ENCODE results near the gene PLXNA4. TPM values are rescaled to one million over a fixed set of nuclear protein-coding genes. Genes with fewer than 3 reads are reported as not detected.
A peak's percentile ranks its signal among the peaks of the same experiment; 100 is the strongest.

PLXNA4 gene
- total RNA-seq, 2 donors from 2014 or later, result 24.0 to 42.7 TPM

DNA sequence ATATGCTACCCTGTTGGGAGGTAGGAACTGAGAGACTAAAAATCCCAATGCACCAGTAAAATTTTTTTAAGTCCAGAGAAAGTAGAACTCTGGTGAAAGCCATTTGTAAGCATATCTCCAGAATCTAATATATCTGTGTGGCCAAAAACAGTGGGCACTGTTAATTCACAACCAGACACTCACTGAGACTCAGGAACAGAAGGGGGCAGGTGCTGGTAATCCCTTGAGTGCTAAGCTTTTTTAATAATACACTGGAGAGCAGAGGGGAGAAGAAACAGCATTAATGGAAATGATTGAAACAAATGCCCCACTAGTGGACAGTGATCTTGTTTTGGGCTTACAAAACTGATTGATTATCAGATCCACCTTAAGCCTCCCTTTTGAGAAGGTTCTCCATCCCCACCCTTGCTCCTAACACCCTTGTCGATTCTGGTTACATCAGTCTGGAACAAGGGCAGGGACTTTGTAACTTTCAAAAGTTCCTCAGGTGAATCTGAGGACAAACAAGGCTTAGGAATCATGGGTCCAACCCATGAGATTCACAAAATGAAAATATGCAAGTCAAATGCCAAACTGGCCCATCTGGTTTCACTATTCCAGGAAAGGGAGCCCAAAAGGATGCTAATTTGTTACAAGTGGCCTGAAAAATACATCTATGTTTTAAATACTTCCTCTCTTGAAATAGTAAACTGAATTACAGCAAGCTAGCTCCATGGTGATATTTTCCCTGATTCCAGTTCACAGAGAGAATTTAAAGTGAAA lies 29.7 kb downstream of the PLXNA4 start:
- TF ChIP-seq, protein P1, sequence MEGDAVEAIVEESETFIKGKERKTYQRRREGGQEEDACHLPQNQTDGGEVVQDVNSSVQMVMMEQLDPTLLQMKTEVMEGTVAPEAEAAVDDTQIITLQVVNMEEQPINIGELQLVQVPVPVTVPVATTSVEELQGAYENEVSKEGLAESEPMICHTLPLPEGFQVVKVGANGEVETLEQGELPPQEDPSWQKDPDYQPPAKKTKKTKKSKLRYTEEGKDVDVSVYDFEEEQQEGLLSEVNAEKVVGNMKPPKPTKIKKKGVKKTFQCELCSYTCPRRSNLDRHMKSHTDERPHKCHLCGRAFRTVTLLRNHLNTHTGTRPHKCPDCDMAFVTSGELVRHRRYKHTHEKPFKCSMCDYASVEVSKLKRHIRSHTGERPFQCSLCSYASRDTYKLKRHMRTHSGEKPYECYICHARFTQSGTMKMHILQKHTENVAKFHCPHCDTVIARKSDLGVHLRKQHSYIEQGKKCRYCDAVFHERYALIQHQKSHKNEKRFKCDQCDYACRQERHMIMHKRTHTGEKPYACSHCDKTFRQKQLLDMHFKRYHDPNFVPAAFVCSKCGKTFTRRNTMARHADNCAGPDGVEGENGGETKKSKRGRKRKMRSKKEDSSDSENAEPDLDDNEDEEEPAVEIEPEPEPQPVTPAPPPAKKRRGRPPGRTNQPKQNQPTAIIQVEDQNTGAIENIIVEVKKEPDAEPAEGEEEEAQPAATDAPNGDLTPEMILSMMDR (conservative IDR thresholded peaks at IDR 0.05), result no peak
- DNase-seq, result no peak
- Mint-ChIP-seq H3K27ac (no peak overlapping the region), H3K9me3 (peaks cover 14% of the 10 kb centered on the region), H3K36me3 (ENCODE audit: low read depth) (peaks cover 14% of the 10 kb centered on the region), H3K4me1 (peaks cover 66% of the 10 kb centered on the region), H3K27me3 (ENCODE audit: insufficient read depth) (no peaks in the 10 kb centered on the region), H3K4me3 (no peak overlapping the region)
- H3K27me3 ChIP-seq (ENCODE audit: control insufficient read depth, insufficient read depth, low read length, poor library complexity, severe bottlenecking), result no peaks in the 10 kb centered on the region
- H3K9me3 ChIP-seq (ENCODE audit: control insufficient read depth, low read length), result peaks cover 17% of the 10 kb centered on the region
- 83 to 98% methylated on average over 1 of the region's 1 CpG for WGBS, 2 experiments (ENCODE audit: insufficient coverage in 1 of 2, insufficient read length in 1 of 2)
- H3K27ac ChIP-seq (ENCODE audit: low read depth, low read length), result no peak overlapping the region
- H3K4me3 ChIP-seq (ENCODE audit: low read length), result no peak overlapping the region
- peaks cover 18% of the 10 kb centered on the region for H3K36me3 ChIP-seq (ENCODE audit: control insufficient read depth, insufficient read depth, low read length)
- peaks cover 19% of the 10 kb centered on the region for H3K4me1 ChIP-seq (ENCODE audit: control insufficient read depth, insufficient read depth, low read length)
- H3K9ac ChIP-seq (ENCODE audit: extremely low read depth, low read length, poor library complexity, severe bottlenecking), result no peak overlapping the region

DNA sequence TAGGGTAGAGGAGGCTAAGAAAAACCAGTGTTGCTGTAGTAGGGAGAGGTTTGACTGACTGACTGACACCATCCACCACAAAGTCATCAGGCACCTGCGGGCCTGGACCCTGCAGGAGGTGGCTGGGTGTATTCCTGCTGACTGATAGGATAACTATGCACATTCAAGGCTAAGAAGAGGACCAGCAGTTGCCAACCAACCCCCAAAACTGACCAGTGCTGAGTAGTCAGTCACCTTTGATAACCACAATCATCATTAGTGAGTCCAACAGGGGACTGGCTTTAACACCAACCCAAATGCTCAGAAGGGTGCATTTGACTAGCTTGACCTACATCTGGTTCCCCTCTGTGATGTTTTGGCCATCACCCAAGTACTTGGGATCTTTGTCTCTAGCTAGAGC lies 30.5 kb downstream of the PLXNA4 start:
- DNase-seq, result no peak
- H3K4me1 Mint-ChIP-seq, result peaks cover 72% of the 10 kb centered on the region
- H3K36me3 ChIP-seq (ENCODE audit: control insufficient read depth, insufficient read depth, low read length), result peaks cover 10% of the 10 kb centered on the region
- H3K9me3 ChIP-seq (ENCODE audit: control insufficient read depth, low read length), result peaks cover 9% of the 10 kb centered on the region
- H3K27ac ChIP-seq (ENCODE audit: low read depth, low read length), result no peak overlapping the region
- TF ChIP-seq, protein P1 (conservative IDR thresholded peaks at IDR 0.05), result no peak
- 56% methylated on average over 1 of the region's 1 CpG; no CpG with 5 or more reads in 1 of the 2 experiments for WGBS, 2 experiments (ENCODE audit: insufficient coverage in 1 of 2, insufficient read length in 1 of 2)
- H3K27ac Mint-ChIP-seq, result peak overlapping the region; percentile 45
- no peak overlapping the region for H3K9ac ChIP-seq (ENCODE audit: extremely low read depth, low read length, poor library complexity, severe bottlenecking)
- peaks cover 6% of the 10 kb centered on the region for H3K36me3 Mint-ChIP-seq (ENCODE audit: low read depth)
- H3K4me3 ChIP-seq (ENCODE audit: low read length), result no peak overlapping the region
- H3K4me1 ChIP-seq (ENCODE audit: control insufficient read depth, insufficient read depth, low read length), result peaks cover 19% of the 10 kb centered on the region
- H3K4me3 Mint-ChIP-seq, result no peak overlapping the region
- H3K27me3 ChIP-seq (ENCODE audit: control insufficient read depth, insufficient read depth, low read length, poor library complexity, severe bottlenecking), result no peaks in the 10 kb centered on the region
- H3K9me3 Mint-ChIP-seq, result peaks cover 6% of the 10 kb centered on the region
- H3K27me3 Mint-ChIP-seq (ENCODE audit: insufficient read depth), result no peaks in the 10 kb centered on the region

DNA sequence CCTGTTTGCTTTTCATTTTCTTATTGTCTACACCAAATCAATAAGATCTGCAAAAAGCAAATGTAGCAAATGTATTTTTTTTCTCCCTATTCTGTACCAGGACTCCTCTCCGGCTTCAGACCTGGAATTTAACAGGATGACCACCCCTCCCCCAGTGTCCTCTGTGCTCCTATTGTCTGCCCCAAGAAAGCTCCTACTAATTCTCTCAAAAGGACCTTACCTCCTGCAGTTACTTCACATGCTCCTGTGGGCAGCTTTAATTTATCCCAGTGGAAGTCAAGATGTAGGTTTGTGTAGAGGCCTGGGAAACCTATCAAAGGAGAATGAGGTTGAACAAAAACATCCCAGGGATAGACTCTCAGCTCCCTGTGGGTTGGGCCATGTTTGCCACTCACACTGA lies 31.3 kb downstream of the PLXNA4 start:
- Histone ChIP-seq H3K9me3 (ENCODE audit: control insufficient read depth, low read length) (peaks cover 2% of the 10 kb centered on the region), H3K27ac (ENCODE audit: low read depth, low read length) (no peak overlapping the region), H3K9ac (ENCODE audit: extremely low read depth, low read length, poor library complexity, severe bottlenecking) (no peak overlapping the region), H3K4me1 (ENCODE audit: control insufficient read depth, insufficient read depth, low read length) (peaks cover 22% of the 10 kb centered on the region), H3K36me3 (ENCODE audit: control insufficient read depth, insufficient read depth, low read length) (peaks cover 5% of the 10 kb centered on the region), H3K27me3 (ENCODE audit: control insufficient read depth, insufficient read depth, low read length, poor library complexity, severe bottlenecking) (no peaks in the 10 kb centered on the region), H3K4me3 (ENCODE audit: low read length) (peak overlapping the region; percentile 68)
- H3K9me3 Mint-ChIP-seq, result peaks cover 2% of the 10 kb centered on the region
- TF ChIP-seq, protein P1 (conservative IDR thresholded peaks at IDR 0.05), result no peak
- H3K4me3 Mint-ChIP-seq, result peak overlapping the region; percentile 25
- 15 to 70% methylated on average over 1 of the region's 1 CpG for WGBS, 2 experiments (ENCODE audit: insufficient coverage in 1 of 2, insufficient read length in 1 of 2)
- H3K27ac Mint-ChIP-seq, result peak overlapping the region; percentile 45
- peaks cover 73% of the 10 kb centered on the region for H3K4me1 Mint-ChIP-seq
- H3K27me3 Mint-ChIP-seq (ENCODE audit: insufficient read depth), result no peaks in the 10 kb centered on the region
- peak; percentile 78 for DNase-seq
- H3K36me3 Mint-ChIP-seq (ENCODE audit: low read depth), result peaks cover 2% of the 10 kb centered on the region

All from endodermal cell (in vitro differentiated cells).